ENCODE data around the gene ADCY1. TPM values are rescaled to one million over a fixed set of nuclear protein-coding genes. Genes with fewer than 3 reads are reported as not detected.
A peak's percentile ranks its signal among the peaks of the same experiment; 100 is the strongest.

The ADCY1 gene
- total and polyA plus RNA-seq, 4 donors: 0.33 to 20.1 (median 4.1) TPM

DNA sequence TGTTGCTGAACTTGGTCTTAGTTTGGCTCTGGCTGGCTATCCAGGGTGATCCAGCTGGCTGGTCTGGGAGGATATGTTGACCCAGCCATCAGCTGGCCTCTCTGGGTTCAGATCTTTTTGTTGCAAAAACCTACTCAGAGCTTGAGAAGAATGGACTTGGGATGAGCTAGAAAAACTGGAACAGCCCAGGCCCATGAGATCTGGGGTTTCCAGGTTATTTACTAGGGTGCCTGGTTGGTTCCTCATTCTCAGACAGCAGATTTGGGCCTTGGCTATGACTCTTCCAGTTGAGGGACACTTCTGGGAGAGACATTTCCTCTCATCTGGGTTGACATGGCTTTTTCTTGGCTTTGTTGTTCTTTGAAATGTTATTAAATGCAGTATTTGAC, 116.6 kb downstream of the ADCY1 start:
- peak overlapping the region; percentile 90 to 98 for H3K27ac ChIP-seq (ENCODE audit: low read depth in 1 of 2, low read length in 2 of 2)
- TF ChIP-seq JUND (IDR thresholded peaks at IDR 0.05) (no peak), RAD21 (IDR thresholded peaks at IDR 0.05) (no peak), FOXA2 (IDR thresholded peaks at IDR 0.05) (peak; percentile 2)
- peak overlapping the region; percentile 85 to 98 for H3K9ac ChIP-seq (ENCODE audit: low read depth in 1 of 2, low read length in 2 of 2)
- no peaks in the 10 kb centered on the region for H3K27me3 ChIP-seq (ENCODE audit: control insufficient read depth in 4 of 4, insufficient read depth in 4 of 4, low read length in 3 of 4)
- H3K9me3 ChIP-seq (ENCODE audit: control insufficient read depth in 4 of 4, low read length in 3 of 4): no peaks in the 10 kb centered on the region
- peaks cover 0 to 3% (median 0%) of the 10 kb centered on the region in 4 donors for H3K36me3 ChIP-seq (ENCODE audit: control insufficient read depth in 4 of 4, insufficient read depth in 3 of 4, low read depth in 1 of 4, low read length in 3 of 4)
- no peak for DNase-seq (ENCODE audit: low spot score)
- H3K4me1 ChIP-seq (ENCODE audit: control insufficient read depth in 4 of 4, insufficient read depth in 4 of 4, low read length in 3 of 4): peaks cover 9 to 49% (median 39%) of the 10 kb centered on the region in 4 donors
- H3K4me3 ChIP-seq (ENCODE audit: low read depth in 1 of 3, low read length in 3 of 3): peak overlapping the region; percentile 66 to 97 (median 86)

DNA sequence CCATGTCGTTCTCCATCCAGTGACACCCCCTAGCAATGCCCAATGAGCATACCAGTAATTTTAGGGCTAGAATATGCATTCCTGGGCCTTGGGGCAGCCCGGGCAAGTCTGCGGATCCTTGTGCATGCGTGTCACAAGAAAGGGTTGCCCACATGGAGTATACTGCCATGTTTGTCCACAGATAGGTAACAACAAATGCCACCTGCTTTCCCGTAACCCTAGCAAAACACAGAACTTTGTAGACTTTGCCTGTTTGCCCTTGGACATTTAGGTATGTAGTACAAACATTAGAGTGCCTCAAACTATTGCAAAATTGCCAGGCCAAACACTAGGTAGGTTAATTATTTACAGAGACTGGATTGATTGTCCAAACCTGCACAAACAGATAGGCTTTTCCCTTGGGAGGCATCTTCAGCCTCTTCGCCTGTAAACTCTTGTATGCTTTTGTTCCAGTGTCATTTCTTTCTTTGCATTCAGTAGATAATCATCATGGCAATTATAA, 117.0 kb downstream of the ADCY1 start:
- Histone ChIP-seq H3K9me3 (ENCODE audit: control insufficient read depth in 4 of 4, low read length in 3 of 4) (no peaks in the 10 kb centered on the region), H3K27ac (ENCODE audit: low read depth in 1 of 2, low read length in 2 of 2) (peak overlapping the region; percentile 90 to 98), H3K27me3 (ENCODE audit: control insufficient read depth in 4 of 4, insufficient read depth in 4 of 4, low read length in 3 of 4) (no peaks in the 10 kb centered on the region), H3K4me3 (ENCODE audit: low read depth in 1 of 3, low read length in 3 of 3) (peak overlapping the region; percentile 66 to 97 (median 86)), H3K4me1 (ENCODE audit: control insufficient read depth in 4 of 4, insufficient read depth in 4 of 4, low read length in 3 of 4) (peaks cover 12 to 53% (median 41%) of the 10 kb centered on the region in 4 donors), H3K9ac (ENCODE audit: low read depth in 1 of 2, low read length in 2 of 2) (peak overlapping the region; percentile 85 to 98), H3K36me3 (ENCODE audit: control insufficient read depth in 4 of 4, insufficient read depth in 3 of 4, low read depth in 1 of 4, low read length in 3 of 4) (peaks cover 0 to 3% (median 0%) of the 10 kb centered on the region in 4 donors)
- 34% methylated on average over 6 of the region's 6 CpGs for WGBS
- TF ChIP-seq FOXA2 (IDR thresholded peaks at IDR 0.05) (peak; percentile 96), SP1 (IDR thresholded peaks at IDR 0.05) (peak; percentile 98), FOXA1 (IDR thresholded peaks at IDR 0.05) (peak; percentile 99), RAD21 (IDR thresholded peaks at IDR 0.05) (peak; percentile 27 to 62), TAF1 (conservative IDR thresholded peaks at IDR 0.05) (no peak), HNF4A (conservative IDR thresholded peaks at IDR 0.05) (peak; percentile 99), EGR1 (IDR thresholded peaks at IDR 0.05; ENCODE audit: low read depth in 2 of 2) (peak in 1 of 2 donors; percentile 85), HNF4G (IDR thresholded peaks at IDR 0.05) (peak; percentile 95), JUND (IDR thresholded peaks at IDR 0.05) (peak; percentile 80 to 89), YY1 (IDR thresholded peaks at IDR 0.05) (peak; percentile 96), RXRA (IDR thresholded peaks at IDR 0.05) (peak; percentile 97 to 98), GABPA (IDR thresholded peaks at IDR 0.05 in 1 of 2, conservative IDR thresholded peaks at IDR 0.05 in 1 of 2) (peak in 1 of 2 donors; percentile 37), NR2F2 (IDR thresholded peaks at IDR 0.05) (peak; percentile 49)
- TF ChIP-seq, protein P1, sequence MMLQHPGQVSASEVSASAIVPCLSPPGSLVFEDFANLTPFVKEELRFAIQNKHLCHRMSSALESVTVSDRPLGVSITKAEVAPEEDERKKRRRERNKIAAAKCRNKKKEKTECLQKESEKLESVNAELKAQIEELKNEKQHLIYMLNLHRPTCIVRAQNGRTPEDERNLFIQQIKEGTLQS (IDR thresholded peaks at IDR 0.05): peak; percentile 68
- TF ChIP-seq, protein P2, sequence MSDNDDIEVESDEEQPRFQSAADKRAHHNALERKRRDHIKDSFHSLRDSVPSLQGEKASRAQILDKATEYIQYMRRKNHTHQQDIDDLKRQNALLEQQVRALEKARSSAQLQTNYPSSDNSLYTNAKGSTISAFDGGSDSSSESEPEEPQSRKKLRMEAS (IDR thresholded peaks at IDR 0.05): peak; percentile 98
- TF ChIP-seq, protein P3, sequence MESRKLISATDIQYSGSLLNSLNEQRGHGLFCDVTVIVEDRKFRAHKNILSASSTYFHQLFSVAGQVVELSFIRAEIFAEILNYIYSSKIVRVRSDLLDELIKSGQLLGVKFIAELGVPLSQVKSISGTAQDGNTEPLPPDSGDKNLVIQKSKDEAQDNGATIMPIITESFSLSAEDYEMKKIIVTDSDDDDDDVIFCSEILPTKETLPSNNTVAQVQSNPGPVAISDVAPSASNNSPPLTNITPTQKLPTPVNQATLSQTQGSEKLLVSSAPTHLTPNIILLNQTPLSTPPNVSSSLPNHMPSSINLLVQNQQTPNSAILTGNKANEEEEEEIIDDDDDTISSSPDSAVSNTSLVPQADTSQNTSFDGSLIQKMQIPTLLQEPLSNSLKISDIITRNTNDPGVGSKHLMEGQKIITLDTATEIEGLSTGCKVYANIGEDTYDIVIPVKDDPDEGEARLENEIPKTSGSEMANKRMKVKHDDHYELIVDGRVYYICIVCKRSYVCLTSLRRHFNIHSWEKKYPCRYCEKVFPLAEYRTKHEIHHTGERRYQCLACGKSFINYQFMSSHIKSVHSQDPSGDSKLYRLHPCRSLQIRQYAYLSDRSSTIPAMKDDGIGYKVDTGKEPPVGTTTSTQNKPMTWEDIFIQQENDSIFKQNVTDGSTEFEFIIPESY (IDR thresholded peaks at IDR 0.05): peak; percentile 93
- TF ChIP-seq, protein P4, sequence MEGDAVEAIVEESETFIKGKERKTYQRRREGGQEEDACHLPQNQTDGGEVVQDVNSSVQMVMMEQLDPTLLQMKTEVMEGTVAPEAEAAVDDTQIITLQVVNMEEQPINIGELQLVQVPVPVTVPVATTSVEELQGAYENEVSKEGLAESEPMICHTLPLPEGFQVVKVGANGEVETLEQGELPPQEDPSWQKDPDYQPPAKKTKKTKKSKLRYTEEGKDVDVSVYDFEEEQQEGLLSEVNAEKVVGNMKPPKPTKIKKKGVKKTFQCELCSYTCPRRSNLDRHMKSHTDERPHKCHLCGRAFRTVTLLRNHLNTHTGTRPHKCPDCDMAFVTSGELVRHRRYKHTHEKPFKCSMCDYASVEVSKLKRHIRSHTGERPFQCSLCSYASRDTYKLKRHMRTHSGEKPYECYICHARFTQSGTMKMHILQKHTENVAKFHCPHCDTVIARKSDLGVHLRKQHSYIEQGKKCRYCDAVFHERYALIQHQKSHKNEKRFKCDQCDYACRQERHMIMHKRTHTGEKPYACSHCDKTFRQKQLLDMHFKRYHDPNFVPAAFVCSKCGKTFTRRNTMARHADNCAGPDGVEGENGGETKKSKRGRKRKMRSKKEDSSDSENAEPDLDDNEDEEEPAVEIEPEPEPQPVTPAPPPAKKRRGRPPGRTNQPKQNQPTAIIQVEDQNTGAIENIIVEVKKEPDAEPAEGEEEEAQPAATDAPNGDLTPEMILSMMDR (IDR thresholded peaks at IDR 0.05; ENCODE audit: low read depth, low read length, missing input control): no peak
- TF ChIP-seq, protein P5, sequence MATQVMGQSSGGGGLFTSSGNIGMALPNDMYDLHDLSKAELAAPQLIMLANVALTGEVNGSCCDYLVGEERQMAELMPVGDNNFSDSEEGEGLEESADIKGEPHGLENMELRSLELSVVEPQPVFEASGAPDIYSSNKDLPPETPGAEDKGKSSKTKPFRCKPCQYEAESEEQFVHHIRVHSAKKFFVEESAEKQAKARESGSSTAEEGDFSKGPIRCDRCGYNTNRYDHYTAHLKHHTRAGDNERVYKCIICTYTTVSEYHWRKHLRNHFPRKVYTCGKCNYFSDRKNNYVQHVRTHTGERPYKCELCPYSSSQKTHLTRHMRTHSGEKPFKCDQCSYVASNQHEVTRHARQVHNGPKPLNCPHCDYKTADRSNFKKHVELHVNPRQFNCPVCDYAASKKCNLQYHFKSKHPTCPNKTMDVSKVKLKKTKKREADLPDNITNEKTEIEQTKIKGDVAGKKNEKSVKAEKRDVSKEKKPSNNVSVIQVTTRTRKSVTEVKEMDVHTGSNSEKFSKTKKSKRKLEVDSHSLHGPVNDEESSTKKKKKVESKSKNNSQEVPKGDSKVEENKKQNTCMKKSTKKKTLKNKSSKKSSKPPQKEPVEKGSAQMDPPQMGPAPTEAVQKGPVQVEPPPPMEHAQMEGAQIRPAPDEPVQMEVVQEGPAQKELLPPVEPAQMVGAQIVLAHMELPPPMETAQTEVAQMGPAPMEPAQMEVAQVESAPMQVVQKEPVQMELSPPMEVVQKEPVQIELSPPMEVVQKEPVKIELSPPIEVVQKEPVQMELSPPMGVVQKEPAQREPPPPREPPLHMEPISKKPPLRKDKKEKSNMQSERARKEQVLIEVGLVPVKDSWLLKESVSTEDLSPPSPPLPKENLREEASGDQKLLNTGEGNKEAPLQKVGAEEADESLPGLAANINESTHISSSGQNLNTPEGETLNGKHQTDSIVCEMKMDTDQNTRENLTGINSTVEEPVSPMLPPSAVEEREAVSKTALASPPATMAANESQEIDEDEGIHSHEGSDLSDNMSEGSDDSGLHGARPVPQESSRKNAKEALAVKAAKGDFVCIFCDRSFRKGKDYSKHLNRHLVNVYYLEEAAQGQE (IDR thresholded peaks at IDR 0.05): peak; percentile 90
- peak; percentile 35 for DNase-seq (ENCODE audit: low spot score)

Data from liver (tissue), 9 donors.